AG09319 (cell line): Measurements from ENCODE around the gene SEZ6.

Source experiments
- DNase-seq: peaks from one replicate; pipeline ENCODE4 v3.0.0-alpha.2; 2010; ENCODE audit warnings: low read depth; ENCODE audit errors: extremely low read depth
- CTCF ChIP-seq: IDR thresholded peaks from 2 replicates; pipeline ENCODE4 v1.5.1; 2011; ENCODE audit warnings: low read depth, mild to moderate bottlenecking, inconsistent platforms, low read length, moderate library complexity

SEZ6 gene

GRCh38 chr17:28908640-28909167, 97.1 kb downstream of the SEZ6 start:
- peak; percentile 43 for DNase-seq
- no peak for TF ChIP-seq CTCF

- DNase-seq, result no peak
- no peak for TF ChIP-seq CTCF
Observed at GRCh38 chr17:28907709-28908475, 97.9 kb downstream of the SEZ6 start.

GRCh38 chr17:28906706-28907438, 99.0 kb downstream of the SEZ6 start:
- TF ChIP-seq CTCF, result no peak

DNA sequence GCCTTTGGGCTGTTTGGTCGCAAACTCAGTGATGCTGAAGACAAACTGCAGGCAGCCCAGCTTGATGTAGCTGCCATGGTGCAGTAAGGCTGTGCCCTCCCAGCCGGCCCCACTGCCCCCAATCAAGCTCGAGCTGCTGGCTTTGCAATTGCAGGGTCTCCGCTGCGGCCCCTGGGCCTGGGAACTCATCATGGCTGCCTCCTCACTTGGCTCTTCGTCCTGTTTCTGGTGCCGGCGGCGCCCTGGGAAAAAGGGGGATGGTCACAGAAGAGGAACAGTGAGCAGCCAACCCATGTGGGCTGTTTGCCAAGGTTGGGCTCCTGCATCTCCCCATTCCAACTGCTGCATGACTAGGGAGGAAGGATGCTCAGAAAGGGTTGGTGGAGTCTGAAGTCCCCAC, 99.6 kb downstream of the SEZ6 start:
- DNase-seq, result no peak
- no peak for TF ChIP-seq CTCF

More at GRCh38 chr17:28906706-28907438, 99.0 kb downstream of the SEZ6 start:
- DNase-seq, result no peak
